K562 (cell line): Measurements from ENCODE around the gene CBX2. TPM values are rescaled to one million over a fixed set of nuclear protein-coding genes. Genes with fewer than 3 reads are reported as not detected.

Experiments used
- ATAC-seq: fragments of 200-7000 bp; cut with Tn5 transposase; 3 replicates; pipeline ENCODE4 v1.9.1; 2020; ENCODE audit warnings: moderate library complexity
- BruUV-seq: library from RNA; stranded (reverse); fragments of 400-500 nt; replicated peaks from 2 replicates; lab custom pipeline; 2021; lab: Mats Ljungman, UMichigan
- CTCF ChIA-PET: fragments of 300-600 bp; formaldehyde crosslinking; extraction: SDS; loops from one replicate; lab custom pipeline; 2021; ENCODE audit warnings: low intra/inter-chr PET ratio; lab: Yijun Ruan, JAX
- POLR2A ChIA-PET: fragments of 300-600, 350-650 bp; sonication (Branson Sonifier 250); formaldehyde crosslinking; extraction: SDS; loops from one replicate; lab custom pipeline; 2021; ENCODE audit warnings: antibody characterized with exemption, inconsistent platforms; lab: Yijun Ruan, JAX
- DNase-seq, 4 experiments: peaks; one replicate each; pipeline versions ENCODE4 v3.0.0 to v3.0.0-alpha.2; 2011 to 2018; ENCODE audit warnings: low spot score in 3 of 4, mixed read lengths in 3 of 4; ENCODE audit errors: extremely low read depth in 1 of 4
- FAIRE-seq: peaks from 2 replicates; lab custom pipeline; 2011; peaks lifted over from hg19 to GRCh38; lab: Jason Lieb, UNC
- H2AFZ ChIP-seq: 2 replicates; pipeline ENCODE4 v1.6.0; 2011; ENCODE audit warnings: low read depth, low read length, control low read depth, inconsistent platforms
- H3K27ac ChIP-seq: fragments of 200-600 bp; 3 replicates; pipeline ENCODE4 v1.8.0; 2011; ENCODE audit warnings: low read depth, mild to moderate bottlenecking, control low read depth, inconsistent platforms, low read length, moderate library complexity, mixed read lengths; ENCODE audit errors: extremely low read depth
- H3K27me3 ChIP-seq, 2 experiments: fragments of 300-600 bp in 1 of 2; 2 replicates in 1 of 2; 3 replicates in 1 of 2; pipeline versions ENCODE4 v1.6.0 to v1.8.0; 2011; ENCODE audit warnings: inconsistent platforms in 2 of 2, low read length in 2 of 2, mild to moderate bottlenecking in 1 of 2, mixed read lengths in 1 of 2, moderate library complexity in 1 of 2; ENCODE audit not compliant: control insufficient read depth in 2 of 2, insufficient read depth in 2 of 2
- H3K36me3 ChIP-seq: fragments of 300-600 bp; 3 replicates; pipeline ENCODE4 v1.8.0; 2011; ENCODE audit warnings: mild to moderate bottlenecking, low read length, inconsistent platforms; ENCODE audit not compliant: control insufficient read depth, insufficient read depth
- H3K4me1 ChIP-seq, 2 experiments: fragments of 200-600 bp in 1 of 2; replicated peaks in 1 of 2; 2 replicates in 1 of 2; 3 replicates in 1 of 2; pipeline versions ENCODE4 v1.5.1 to v1.8.0; 2011; ENCODE audit warnings: inconsistent platforms in 2 of 2, low read length in 2 of 2, mild to moderate bottlenecking in 1 of 2, mixed read lengths in 1 of 2, moderate library complexity in 1 of 2; ENCODE audit not compliant: control insufficient read depth in 2 of 2, insufficient read depth in 2 of 2
- H3K4me2 ChIP-seq: 2 replicates; pipeline ENCODE4 v1.6.1; 2011; ENCODE audit warnings: low read length, control low read depth, inconsistent platforms, mixed read lengths; ENCODE audit not compliant: insufficient read depth
- H3K4me3 ChIP-seq: fragments of 200-600 bp; sonication (generic), shearing (Covaris generic); 2 replicates; pipeline ENCODE4 v1.5.1; 2016; ENCODE audit warnings: control low read depth, inconsistent platforms
- H3K79me2 ChIP-seq: fragments of 200-600 bp; 3 replicates; pipeline ENCODE4 v1.8.0; 2011; ENCODE audit warnings: low read length, inconsistent platforms; ENCODE audit not compliant: control insufficient read depth, insufficient read depth
- H3K9ac ChIP-seq, 2 experiments: 2 replicates each; pipeline versions ENCODE4 v1.6.0 to v1.6.1; 2011; ENCODE audit warnings: low read depth in 2 of 2, low read length in 2 of 2, control low read depth in 1 of 2, inconsistent platforms in 1 of 2, mild to moderate bottlenecking in 1 of 2, mixed read lengths in 1 of 2; ENCODE audit not compliant: insufficient read depth in 1 of 2
- H3K9me1 ChIP-seq: one replicate; pipeline ENCODE4 v1.6.0; 2011; ENCODE audit warnings: inconsistent platforms, mild to moderate bottlenecking, low read length, moderate library complexity; ENCODE audit not compliant: control insufficient read depth, insufficient read depth
- H3K9me3 ChIP-seq: replicated peaks from 2 replicates; pipeline ENCODE4 v1.5.1; 2011; ENCODE audit warnings: low read depth, low read length, inconsistent platforms; ENCODE audit not compliant: control insufficient read depth, insufficient read depth
- H4K20me1 ChIP-seq: replicated peaks from 2 replicates; pipeline ENCODE4 v1.6.1; 2011; ENCODE audit warnings: low read length, inconsistent platforms, mixed read lengths; ENCODE audit not compliant: control insufficient read depth, insufficient read depth
- BHLHE40 ChIP-seq: IDR thresholded peaks from 2 replicates; pipeline ENCODE4 v1.6.1; 2011; ENCODE audit warnings: low read length, improper control_type of control experiment
- CTCF ChIP-seq, 3 experiments: IDR thresholded peaks in 2 of 3; conservative IDR thresholded peaks in 1 of 3; 2 replicates each; pipeline ENCODE4 v1.5.1; 2011 to 2012; ENCODE audit warnings: low read length in 3 of 3, mild to moderate bottlenecking in 3 of 3, control low read depth in 2 of 3, improper control_type of control experiment in 1 of 3, inconsistent platforms in 1 of 3, low read depth in 1 of 3, mixed read lengths in 1 of 3, moderate library complexity in 1 of 3; ENCODE audit not compliant: insufficient read depth in 2 of 3
- EP400 ChIP-seq: fragments of 450-650 bp; IDR thresholded peaks from 2 replicates; pipeline ENCODE4 v1.6.1; 2017; ENCODE audit warnings: antibody characterized with exemption, mild to moderate bottlenecking, moderate library complexity
- FUS ChIP-seq: fragments of 200-400 bp; formaldehyde crosslinking; optimal IDR thresholded peaks from 2 replicates; pipeline ENCODE3; 2017; ENCODE audit warnings: low read depth, low read length
- JUN ChIP-seq, 2 experiments: sonication (generic) in 1 of 2; formaldehyde crosslinking in 1 of 2; IDR thresholded peaks; 2 replicates each; pipeline versions ENCODE4 v1.6.1 to v1.8.0; 2012 to 2022; ENCODE audit warnings: borderline replicate concordance in 2 of 2, mild to moderate bottlenecking in 2 of 2, improper control_type of control experiment in 1 of 2, low read depth in 1 of 2, low read length in 1 of 2, missing genetic modification reagents in 1 of 2
- MAFK ChIP-seq: IDR thresholded peaks from 2 replicates; pipeline ENCODE4 v1.6.1; 2011; ENCODE audit warnings: low read length, improper control_type of control experiment
- MAZ ChIP-seq, 2 experiments: fragments of 450-650 bp in 1 of 2; sonication (generic) in 1 of 2; formaldehyde crosslinking; IDR thresholded peaks in 1 of 2; conservative IDR thresholded peaks in 1 of 2; 2 replicates each; pipeline versions ENCODE4 v1.4.0 to v1.5.0; 2020; ENCODE audit warnings: mild to moderate bottlenecking in 1 of 2, missing genetic modification reagents in 1 of 2
- RAD21 ChIP-seq, 2 experiments: fragments of 250-450 bp in 1 of 2; fragments of 450-650 bp in 1 of 2; sonication (Bioruptor Pico) in 1 of 2; formaldehyde crosslinking in 1 of 2; IDR thresholded peaks in 1 of 2; conservative IDR thresholded peaks in 1 of 2; 2 replicates each; pipeline versions ENCODE4 v1.4.0 to v1.8.0; 2020 to 2022; ENCODE audit warnings: mild to moderate bottlenecking in 2 of 2, moderate library complexity in 1 of 2
- STAG1 ChIP-seq: sonication (generic); formaldehyde crosslinking; IDR thresholded peaks from 2 replicates; pipeline ENCODE4 v1.5.0; 2020; ENCODE audit warnings: missing genetic modification reagents, borderline replicate concordance
- YY1 ChIP-seq, 3 experiments: IDR thresholded peaks; 2 replicates each; pipeline ENCODE4 v1.6.1; 2011; ENCODE audit warnings: low read length in 2 of 3, mild to moderate bottlenecking in 2 of 3, moderate library complexity in 2 of 3, borderline replicate concordance in 1 of 3, control low read depth in 1 of 3, low read depth in 1 of 3; ENCODE audit not compliant: insufficient read depth in 3 of 3, insufficient replicate concordance in 2 of 3, control insufficient read depth in 1 of 3, insufficient read length in 1 of 3; ENCODE audit errors: extremely low read depth in 1 of 3
- ZNF263 ChIP-seq: sonication (generic); formaldehyde crosslinking; IDR thresholded peaks from 2 replicates; pipeline ENCODE4 v1.8.0; 2022; ENCODE audit warnings: mild to moderate bottlenecking, missing genetic modification reagents, borderline replicate concordance
- ZNF561 ChIP-seq: fragments of 450-650 bp; formaldehyde crosslinking; conservative IDR thresholded peaks from 2 replicates; pipeline ENCODE4 v1.4.0; 2020; ENCODE audit warnings: mild to moderate bottlenecking, moderate library complexity
- WGBS: fragments of 100-300 bp; shearing (Covaris generic); methylation state at CpG from one replicate; pipeline ENCODE4 v1.1.6; 2016; ENCODE audit warnings: low coverage, mixed read lengths; ENCODE audit not compliant: insufficient coverage; ENCODE audit errors: missing lambda C conversion rate; 5-methylcytosine and 5-hydroxymethylcytosine counted together
- in situ Hi-C: fragments of 300-500 bp; cut with MboI; formaldehyde crosslinking; loops from 4 replicates; pipeline ENCODE4 v1.15.0; 2018; ENCODE audit warnings: inconsistent platforms, mixed read lengths
- intact Hi-C: fragments of 100-400 bp; cut with micrococcal nuclease; formaldehyde crosslinking; loops from 2 replicates; pipeline ENCODE4 v1.14.2; 2022
- polyA plus RNA-seq, 8 experiments: library from polyadenylated mRNA; depleted of rRNA in 4 of 8; stranded (reverse) in 5 of 8; unstranded in 3 of 8; fragments of >200 nt; fragmentation: Nextera tagmentation in 2 of 8; fragmentation: Illumina TruSeq in 1 of 8; extraction: Ambion mirVana in 2 of 8; extraction: Trizol in 1 of 8; gene quantifications; 2 replicates each; pipeline versions ENCODE4 v1.2.1 to v1.2.3, GENCODE V29; 2011 to 2014; ENCODE audit warnings: inconsistent platforms in 1 of 8, missing spikeins in 1 of 8
- total RNA-seq, 7 experiments: library from RNA; depleted of rRNA in 6 of 7; stranded (reverse); fragments of >200 nt in 6 of 7; fragmentation: Illumina TruSeq in 2 of 7; extraction: Trizol in 2 of 7; gene quantifications; 2 replicates each; pipeline versions ENCODE4 v1.2.1 to v1.2.3, GENCODE V29; 2011 to 2021; ENCODE audit warnings: low replicate concordance in 1 of 7

Gene CBX2
- total and polyA plus RNA-seq, 9 of the 15 experiments (the other 6 are each of a cell fraction or from before 2014, with no cell fraction given) = 0.66 to 26.9 (median 13.9) TPM

GRCh38 chr17:79808763-79809529, 31.0 kb downstream of the CBX2 start:
- no peak overlapping the region for H3K4me3 ChIP-seq
- no peak; the same call in 1 of the 2 replicates for TF ChIP-seq ZNF263 (CRISPR knock-in tag)
- TF ChIP-seq MAFK = 0 out of 2 replicates have a peak, but pooled peaks have one; percentile 7
- peak; percentile 37; the same call in 1 of the 2 replicates for TF ChIP-seq STAG1 (CRISPR knock-in tag)
- TF ChIP-seq RAD21 (CRISPR knock-in tag; conservative IDR thresholded peaks at IDR 0.05 in 1 of 2, IDR thresholded peaks at IDR 0.05 in 1 of 2) = peak; percentile 52 to 87; a peak in 3 of 4 replicates
- peak in 1 of 3 experiments; percentile 19 for TF ChIP-seq YY1 (IDR thresholded peaks at IDR 0.05; ENCODE audit: borderline replicate concordance in 1 of 3, control insufficient read depth in 1 of 3, extremely low read depth in 1 of 3, insufficient read depth in 3 of 3, insufficient read length in 1 of 3, insufficient replicate concordance in 2 of 3, low read depth in 1 of 3, low read length in 2 of 3)
- 0 out of 2 replicates have a peak, but pooled peaks have one; percentile 5 for TF ChIP-seq BHLHE40
- TF ChIP-seq ZNF561 (CRISPR knock-in tag) = no peak
- no peak for TF ChIP-seq FUS
- peak; percentile 55 to 68 (median 64); a peak in 5 of 6 replicates for TF ChIP-seq CTCF (IDR thresholded peaks at IDR 0.05 in 2 of 3, conservative IDR thresholded peaks at IDR 0.05 in 1 of 3; ENCODE audit: insufficient read depth in 2 of 3, low read depth in 1 of 3, low read length in 3 of 3)
- peak in 1 of 2 experiments; percentile 34; a peak in 2 of 4 replicates for TF ChIP-seq MAZ (CRISPR knock-in tag; conservative IDR thresholded peaks at IDR 0.05 in 1 of 2, IDR thresholded peaks at IDR 0.05 in 1 of 2)
- TF ChIP-seq JUN (IDR thresholded peaks at IDR 0.05; ENCODE audit: borderline replicate concordance, low read depth, low read length) = peak; percentile 13; the same call in 1 of the 2 replicates
- TF ChIP-seq JUN (CRISPR knock-in tag; IDR thresholded peaks at IDR 0.05; ENCODE audit: borderline replicate concordance) = no peak
- TF ChIP-seq EP400 = no peak

More at GRCh38 chr17:79808763-79809529, 31.0 kb downstream of the CBX2 start:
- intact Hi-C loops (loop anchor here (5.0 to 10.0 kb wide), 2 partner anchors 108 to 166 kb away; no protein-coding TSS in a partner anchor), in situ Hi-C loops (no loop called here)
- Histone ChIP-seq H3K4me2 (no peak overlapping the region; the same call in 1 of the 2 replicates), H3K4me1 (peaks cover 41 to 69% of the 10 kb centered on the region in 2 experiments), H3K9me1 (no peaks in the 10 kb centered on the region), H4K20me1 (no peaks in the 10 kb centered on the region), H3K27ac (no peak overlapping the region), H3K9me3 (no peaks in the 10 kb centered on the region), H3K79me2 (no peaks in the 10 kb centered on the region), H3K36me3 (no peaks in the 10 kb centered on the region), H3K9ac (peak overlapping the region; percentile 13 to 87; a peak in 3 of 4 replicates), H2AFZ (no peak overlapping the region), H3K27me3 (no peaks in the 10 kb centered on the region)
- ATAC-seq = peak; percentile 24
- no TSS peak for BruUV-seq
- ChIA-PET CTCF (interaction anchor here (1.3 kb wide), 1 partner anchor 108 kb away, joined by 5 read pairs; no protein-coding TSS in a partner anchor), POLR2A (interaction anchor here (0.6 to 18.8 kb wide), 9 partner anchors 9 to 315 kb away, joined by 3 to 386 read pairs (median 4); partner anchors contain the start of genes CBX4 and CBX8)
- peak in 1 of 4 experiments; percentile 64 for DNase-seq
- 51% methylated on average over 19 of the region's 20 CpGs for WGBS
- peak; percentile 85 for FAIRE-seq
